ENCODE data around the gene CRYBB1. TPM values are rescaled to one million over a fixed set of nuclear protein-coding genes. Genes with fewer than 3 reads are reported as not detected.

CRYBB1 gene
- total RNA-seq, 3 donors from 2014 or later, result 2.6 TPM; not detected in 2

DNA sequence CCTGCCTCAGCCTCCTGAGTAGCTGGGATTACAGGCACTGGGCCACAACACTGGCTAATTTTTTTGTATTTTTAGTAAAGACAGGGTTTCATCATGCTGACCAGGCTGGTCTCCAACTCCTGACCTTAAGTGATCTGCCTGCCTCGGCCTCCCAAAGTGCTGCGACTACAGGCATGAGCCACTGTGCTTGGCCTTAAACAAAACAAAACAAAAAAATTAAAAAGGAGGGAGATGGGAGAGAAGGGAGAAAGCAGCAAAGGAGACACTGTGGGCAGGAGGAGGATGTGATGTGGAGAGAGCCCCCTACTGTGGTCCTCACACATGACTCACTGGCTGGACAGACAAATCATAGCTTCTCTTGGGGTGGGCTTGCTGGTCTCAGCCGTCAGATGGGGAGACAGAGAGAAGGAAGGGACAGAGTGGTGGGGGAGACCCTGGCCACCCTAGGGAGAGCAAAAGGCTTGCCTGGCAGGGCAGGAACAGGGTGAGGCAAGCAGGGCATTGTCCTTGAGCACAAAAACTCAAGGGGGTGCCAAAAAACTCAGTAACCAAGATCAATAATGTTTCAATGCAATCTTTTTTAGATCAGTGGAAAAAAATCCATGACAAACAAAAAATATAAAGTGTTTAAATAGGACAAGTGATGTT is 59.5 kb downstream of the CRYBB1 start:
- no peaks in the 10 kb centered on the region for H3K9me3 ChIP-seq
- H3K36me3 ChIP-seq, result no peaks in the 10 kb centered on the region
- H3K27ac ChIP-seq, result no peak overlapping the region
- DNase-seq (ENCODE audit: low spot score in 2 of 2), result no peak
- H3K4me3 ChIP-seq, result no peak overlapping the region
- H3K27me3 ChIP-seq, result no peaks in the 10 kb centered on the region
- intact Hi-C loops (cut with DNase I; ENCODE audit: low total_unique reads), result no loop called here
- H3K4me1 ChIP-seq, result no peaks in the 10 kb centered on the region
- TF ChIP-seq, protein P1, sequence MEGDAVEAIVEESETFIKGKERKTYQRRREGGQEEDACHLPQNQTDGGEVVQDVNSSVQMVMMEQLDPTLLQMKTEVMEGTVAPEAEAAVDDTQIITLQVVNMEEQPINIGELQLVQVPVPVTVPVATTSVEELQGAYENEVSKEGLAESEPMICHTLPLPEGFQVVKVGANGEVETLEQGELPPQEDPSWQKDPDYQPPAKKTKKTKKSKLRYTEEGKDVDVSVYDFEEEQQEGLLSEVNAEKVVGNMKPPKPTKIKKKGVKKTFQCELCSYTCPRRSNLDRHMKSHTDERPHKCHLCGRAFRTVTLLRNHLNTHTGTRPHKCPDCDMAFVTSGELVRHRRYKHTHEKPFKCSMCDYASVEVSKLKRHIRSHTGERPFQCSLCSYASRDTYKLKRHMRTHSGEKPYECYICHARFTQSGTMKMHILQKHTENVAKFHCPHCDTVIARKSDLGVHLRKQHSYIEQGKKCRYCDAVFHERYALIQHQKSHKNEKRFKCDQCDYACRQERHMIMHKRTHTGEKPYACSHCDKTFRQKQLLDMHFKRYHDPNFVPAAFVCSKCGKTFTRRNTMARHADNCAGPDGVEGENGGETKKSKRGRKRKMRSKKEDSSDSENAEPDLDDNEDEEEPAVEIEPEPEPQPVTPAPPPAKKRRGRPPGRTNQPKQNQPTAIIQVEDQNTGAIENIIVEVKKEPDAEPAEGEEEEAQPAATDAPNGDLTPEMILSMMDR (IDR thresholded peaks at IDR 0.05), result no peak
- TF ChIP-seq POLR2AphosphoS5 (IDR thresholded peaks at IDR 0.05) (no peak), POLR2A (IDR thresholded peaks at IDR 0.05) (no peak)

DNA sequence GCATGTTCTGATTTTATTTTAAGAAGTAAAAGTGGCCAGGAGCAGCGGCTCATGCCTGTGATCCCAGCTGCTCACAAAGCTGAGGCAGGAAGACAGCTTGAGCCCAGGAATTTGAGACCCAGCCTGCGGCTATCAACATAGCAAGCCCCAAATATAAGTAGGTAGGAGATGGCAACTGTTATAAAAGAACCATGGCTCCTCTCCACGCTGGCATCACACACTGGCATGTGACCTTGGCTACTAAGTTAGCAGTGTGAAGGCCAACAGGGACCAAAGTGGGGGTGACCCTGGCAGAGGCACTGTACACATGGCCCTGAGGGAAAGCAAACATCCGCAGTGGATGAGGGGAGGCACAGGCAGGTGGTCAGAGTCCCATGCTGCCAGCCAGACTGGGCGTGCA is 60.9 kb downstream of the CRYBB1 start:
- DNase-seq (ENCODE audit: low spot score in 2 of 2), result no peak
- TF ChIP-seq POLR2AphosphoS5 (IDR thresholded peaks at IDR 0.05), result no peak
- no peak for TF ChIP-seq POLR2A (IDR thresholded peaks at IDR 0.05)
- TF ChIP-seq, protein P1 (IDR thresholded peaks at IDR 0.05), result no peak
- Histone ChIP-seq H3K27me3 (no peaks in the 10 kb centered on the region), H3K27ac (peak overlapping the region in 1 of 2 donors; percentile 35), H3K9me3 (no peaks in the 10 kb centered on the region), H3K36me3 (no peaks in the 10 kb centered on the region), H3K4me3 (no peak overlapping the region), H3K4me1 (no peaks in the 10 kb centered on the region)
- intact Hi-C loops (cut with DNase I; ENCODE audit: low total_unique reads), result no loop called here

DNA sequence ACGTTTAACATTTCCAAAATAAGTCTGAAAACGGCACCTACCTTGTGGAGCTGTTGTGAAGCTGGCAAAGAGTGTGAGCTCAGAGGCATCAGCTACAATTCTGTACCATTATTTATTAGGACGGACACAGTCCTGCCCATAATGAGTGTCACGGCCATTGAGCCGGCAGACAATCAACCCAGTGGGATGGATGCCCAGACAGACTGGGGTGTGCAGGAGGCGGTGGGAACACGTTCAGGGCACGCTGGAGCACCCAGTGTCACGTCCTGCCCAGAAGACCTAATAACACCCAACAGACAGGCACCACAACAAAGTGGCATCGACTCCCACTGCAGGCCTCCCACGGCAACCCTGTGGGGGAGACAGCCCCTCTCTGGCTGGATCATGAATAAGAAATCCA is 62.3 kb downstream of the CRYBB1 start:
- Histone ChIP-seq H3K27ac (no peak overlapping the region), H3K9me3 (no peaks in the 10 kb centered on the region), H3K36me3 (no peaks in the 10 kb centered on the region), H3K27me3 (no peaks in the 10 kb centered on the region), H3K4me1 (no peaks in the 10 kb centered on the region), H3K4me3 (no peak overlapping the region)
- no peak for TF ChIP-seq POLR2A (IDR thresholded peaks at IDR 0.05)
- TF ChIP-seq, protein P1 (IDR thresholded peaks at IDR 0.05), result no peak
- TF ChIP-seq POLR2AphosphoS5 (IDR thresholded peaks at IDR 0.05), result no peak
- no peak for DNase-seq (ENCODE audit: low spot score in 2 of 2)
- intact Hi-C loops (cut with DNase I; ENCODE audit: low total_unique reads), result no loop called here

DNA sequence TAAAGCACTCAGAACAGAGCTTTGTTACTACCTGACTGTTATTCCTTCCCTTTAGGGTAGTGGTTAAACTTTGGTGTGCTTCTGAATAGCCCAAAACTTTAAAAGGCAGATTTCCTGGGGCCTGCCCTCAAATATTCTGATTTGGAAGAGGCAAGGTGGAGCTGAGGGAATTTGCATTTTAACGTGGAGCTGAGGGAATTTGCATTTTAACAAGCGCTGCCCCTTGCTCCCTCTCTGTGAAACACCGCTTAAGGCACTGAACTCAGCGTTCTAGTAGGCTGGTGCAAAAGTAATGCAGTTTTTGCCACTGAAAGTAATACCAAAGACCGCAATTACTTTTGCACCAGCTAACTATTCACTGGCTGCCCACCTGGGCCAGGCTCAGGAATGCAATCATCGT is 62.9 kb downstream of the CRYBB1 start:
- DNase-seq (ENCODE audit: low spot score in 2 of 2), result no peak
- H3K27ac ChIP-seq, result no peak overlapping the region
- TF ChIP-seq, protein P1 (IDR thresholded peaks at IDR 0.05), result no peak
- TF ChIP-seq POLR2AphosphoS5 (IDR thresholded peaks at IDR 0.05), result no peak
- no peak for TF ChIP-seq POLR2A (IDR thresholded peaks at IDR 0.05)
- H3K36me3 ChIP-seq, result no peaks in the 10 kb centered on the region
- no peaks in the 10 kb centered on the region for H3K27me3 ChIP-seq
- intact Hi-C loops (cut with DNase I; ENCODE audit: low total_unique reads), result no loop called here
- no peak overlapping the region for H3K4me3 ChIP-seq
- no peaks in the 10 kb centered on the region for H3K4me1 ChIP-seq
- no peaks in the 10 kb centered on the region for H3K9me3 ChIP-seq

DNA sequence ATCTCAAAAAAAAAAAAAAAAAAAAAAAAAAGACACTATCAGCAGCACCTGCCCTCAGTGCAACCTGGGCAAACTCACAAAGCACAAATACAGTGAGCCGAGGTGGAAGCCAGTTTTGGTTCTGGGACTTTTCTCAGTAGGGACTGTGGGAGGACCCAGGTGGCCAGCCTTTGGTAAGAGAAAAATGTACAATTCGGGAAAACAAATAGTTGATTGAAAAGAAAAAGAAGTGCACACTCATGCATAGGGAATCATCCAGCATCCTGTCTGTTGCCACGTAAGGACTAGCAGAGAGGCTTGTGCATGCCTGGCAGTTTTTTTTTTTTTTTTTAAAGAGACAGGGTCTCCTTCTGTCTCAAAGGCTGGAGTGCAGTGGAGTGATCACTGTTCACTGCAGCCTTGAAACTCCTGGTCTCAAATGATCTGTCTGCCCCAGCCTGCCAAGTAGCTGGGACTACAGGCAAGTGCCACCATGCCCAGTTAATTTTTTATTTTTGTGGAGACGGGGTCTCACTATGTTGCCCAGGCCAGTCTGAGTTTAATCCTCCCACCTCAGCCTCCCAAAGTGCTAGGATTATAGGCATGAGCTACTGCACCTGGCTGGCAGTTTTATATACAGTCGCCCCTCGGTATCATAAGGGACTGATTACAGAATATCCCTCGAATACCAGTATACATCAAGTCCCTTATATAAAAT is 64.6 kb downstream of the CRYBB1 start:
- Histone ChIP-seq H3K4me1 (no peaks in the 10 kb centered on the region), H3K27ac (no peak overlapping the region), H3K27me3 (no peaks in the 10 kb centered on the region), H3K36me3 (no peaks in the 10 kb centered on the region), H3K9me3 (no peaks in the 10 kb centered on the region), H3K4me3 (no peak overlapping the region)
- no peak for DNase-seq (ENCODE audit: low spot score in 2 of 2)
- intact Hi-C loops (cut with DNase I; ENCODE audit: low total_unique reads), result no loop called here
- TF ChIP-seq, protein P1 (IDR thresholded peaks at IDR 0.05), result no peak
- TF ChIP-seq POLR2AphosphoS5 (IDR thresholded peaks at IDR 0.05) (no peak), POLR2A (IDR thresholded peaks at IDR 0.05) (no peak)

Data from breast epithelium (tissue), 4 donors.